Smooth muscle cell (in vitro differentiated cells): ENCODE data around the gene FAT3. TPM values are rescaled to one million over a fixed set of nuclear protein-coding genes. Genes with fewer than 3 reads are reported as not detected.

Experiments
- DNase-seq: peaks from one replicate; lab custom pipeline; 2025; ENCODE audit not compliant: unreplicated experiment; lab: John Stamatoyannopoulos, UW
- H2AFZ ChIP-seq: fragments of 200-600 bp; sonication (generic); 2 replicates; pipeline ENCODE4 v1.6.0; 2016; ENCODE audit warnings: antibody characterized with exemption, low read depth, mild to moderate bottlenecking
- H3F3A ChIP-seq: fragments of 200-600 bp; sonication (generic); 2 replicates; pipeline ENCODE4 v1.6.0; 2017; ENCODE audit warnings: antibody characterized with exemption, low read depth
- H3K27ac ChIP-seq: fragments of 200-600 bp; sonication (generic); 2 replicates; pipeline ENCODE4 v1.5.1; 2016; ENCODE audit warnings: low read depth, mild to moderate bottlenecking
- H3K27me3 ChIP-seq: fragments of 200-600 bp; sonication (generic); 2 replicates; pipeline ENCODE4 v1.6.1; 2016; ENCODE audit warnings: low read depth, mild to moderate bottlenecking
- H3K36me3 ChIP-seq: fragments of 200-600 bp; sonication (generic); 2 replicates; pipeline ENCODE4 v1.5.1; 2016; ENCODE audit warnings: low read depth
- H3K4me1 ChIP-seq: fragments of 200-600 bp; sonication (generic); 2 replicates; pipeline ENCODE4 v1.5.1; 2016; ENCODE audit warnings: low read depth
- H3K4me2 ChIP-seq: fragments of 200-600 bp; sonication (generic); 2 replicates; pipeline ENCODE4 v1.6.0; 2016; ENCODE audit warnings: mild to moderate bottlenecking
- H3K4me3 ChIP-seq: fragments of 200-600 bp; sonication (generic); 2 replicates; pipeline ENCODE4 v1.5.1; 2016; ENCODE audit warnings: mild to moderate bottlenecking
- H3K79me2 ChIP-seq: fragments of 200-600 bp; sonication (generic); 2 replicates; pipeline ENCODE4 v1.6.0; 2016; ENCODE audit warnings: low read depth, mild to moderate bottlenecking
- H3K9ac ChIP-seq: fragments of 200-600 bp; sonication (generic); 2 replicates; pipeline ENCODE4 v1.6.0; 2016; ENCODE audit warnings: low read depth
- H3K9me3 ChIP-seq: fragments of 200-600 bp; sonication (generic); replicated peaks from 2 replicates; pipeline ENCODE4 v1.5.1; 2016; ENCODE audit warnings: low read depth
- H4K20me1 ChIP-seq: fragments of 200-600 bp; sonication (generic); 2 replicates; pipeline ENCODE4 v1.6.0; 2016; ENCODE audit warnings: low read depth
- CTCF ChIP-seq: fragments of 200-600 bp; sonication (generic); IDR thresholded peaks from 2 replicates; pipeline ENCODE4 v1.5.1; 2017; ENCODE audit warnings: borderline replicate concordance, mild to moderate bottlenecking, antibody characterized with exemption; ENCODE audit not compliant: insufficient read depth, poor library complexity, severe bottlenecking
- WGBS: methylation state at CpG from one replicate; pipeline ENCODE4 v1.1.7; 2016; ENCODE audit warnings: low lambda C conversion rate; 5-methylcytosine and 5-hydroxymethylcytosine counted together
- polyA plus RNA-seq: library from polyadenylated mRNA; unstranded; fragments of >200 nt; fragmentation: Nextera tagmentation; extraction: Ambion mirVana; gene quantifications from 2 replicates; pipeline ENCODE4 v1.2.1, GENCODE V29; 2016
- total RNA-seq: library from RNA; depleted of rRNA; stranded (reverse); fragments of >200 nt; gene quantifications from 2 replicates; pipeline ENCODE4 v1.2.3, GENCODE V29; 2014

Gene FAT3
- total and polyA plus RNA-seq, 2 experiments from 2014 or later = 0.03 to 2.5 TPM

DNA sequence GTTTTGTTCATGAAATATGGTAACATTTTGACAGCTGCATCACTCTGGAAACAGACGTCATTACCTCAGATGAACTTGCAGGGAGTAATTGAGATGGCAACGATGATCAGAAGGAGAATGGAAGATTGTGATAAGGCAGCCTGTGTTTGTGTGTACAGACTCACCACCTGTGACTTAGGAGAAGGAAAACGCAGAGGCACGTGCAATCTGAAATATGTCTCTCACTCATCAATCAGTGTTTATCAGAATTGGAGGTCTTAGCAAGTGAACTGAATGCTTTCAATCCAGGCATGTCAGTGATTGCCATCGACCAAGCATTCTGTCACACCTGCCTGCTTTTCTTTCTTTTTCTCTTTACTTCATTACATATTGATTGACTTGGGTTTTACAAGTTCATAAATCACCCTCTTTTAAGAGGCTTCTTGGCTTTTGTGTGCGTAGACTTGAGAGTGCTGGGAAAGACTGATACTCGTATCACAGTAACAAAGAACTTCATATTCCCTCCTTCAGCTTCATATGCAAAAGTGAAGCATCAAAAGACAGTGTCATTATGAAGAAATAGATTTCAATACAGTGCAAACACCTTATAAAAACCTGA lies 24.6 kb downstream of the FAT3 start:
- H3K4me1 ChIP-seq = peaks cover 8% of the 10 kb centered on the region
- no peak for DNase-seq
- H2AFZ ChIP-seq = no peak overlapping the region
- TF ChIP-seq CTCF = no peak
- H3K9me3 ChIP-seq = no peaks in the 10 kb centered on the region
- no peak overlapping the region for H3K4me2 ChIP-seq
- 81% methylated on average over 7 of the region's 7 CpGs for WGBS
- H3K27me3 ChIP-seq = no peaks in the 10 kb centered on the region
- H3K4me3 ChIP-seq = no peak overlapping the region
- no peaks in the 10 kb centered on the region for H3F3A ChIP-seq
- H3K79me2 ChIP-seq = no peaks in the 10 kb centered on the region
- H3K9ac ChIP-seq = no peak overlapping the region
- H3K27ac ChIP-seq = no peak overlapping the region
- no peaks in the 10 kb centered on the region for H3K36me3 ChIP-seq
- no peaks in the 10 kb centered on the region for H4K20me1 ChIP-seq

- DNase-seq = no peak
- Histone ChIP-seq H3F3A (no peaks in the 10 kb centered on the region), H3K79me2 (no peaks in the 10 kb centered on the region), H3K4me1 (peaks cover 8% of the 10 kb centered on the region), H3K4me3 (no peak overlapping the region), H4K20me1 (no peaks in the 10 kb centered on the region), H2AFZ (no peak overlapping the region), H3K36me3 (no peaks in the 10 kb centered on the region), H3K9ac (no peak overlapping the region), H3K27me3 (no peaks in the 10 kb centered on the region), H3K4me2 (no peak overlapping the region), H3K9me3 (no peaks in the 10 kb centered on the region), H3K27ac (peak overlapping the region; percentile 44)
- 27% methylated on average over 1 of the region's 1 CpG for WGBS
- no peak for TF ChIP-seq CTCF
These were observed 27.4 kb downstream of the FAT3 start for GRCh38 chr11:92251980-92252379.

- H3F3A ChIP-seq = no peaks in the 10 kb centered on the region
- no peaks in the 10 kb centered on the region for H3K27me3 ChIP-seq
- DNase-seq = no peak
- H3K9me3 ChIP-seq = no peaks in the 10 kb centered on the region
- H3K36me3 ChIP-seq = no peaks in the 10 kb centered on the region
- no peak overlapping the region for H3K27ac ChIP-seq
- no peaks in the 10 kb centered on the region for H4K20me1 ChIP-seq
- H3K4me2 ChIP-seq = peak overlapping the region; percentile 1
- H2AFZ ChIP-seq = no peak overlapping the region
- no peak overlapping the region for H3K9ac ChIP-seq
- no peak for TF ChIP-seq CTCF
- WGBS = 72% methylated on average over 1 of the region's 1 CpG
- H3K79me2 ChIP-seq = no peaks in the 10 kb centered on the region
- peaks cover 8% of the 10 kb centered on the region for H3K4me1 ChIP-seq
- H3K4me3 ChIP-seq = no peak overlapping the region
These were observed 28.8 kb downstream of the FAT3 start for GRCh38 chr11:92253421-92253820.

GRCh38 chr11:92253945-92254344 lies 29.3 kb downstream of the FAT3 start:
- Histone ChIP-seq H3K4me1 (peaks cover 8% of the 10 kb centered on the region), H3K36me3 (no peaks in the 10 kb centered on the region), H3K27me3 (no peaks in the 10 kb centered on the region), H3K27ac (no peak overlapping the region), H2AFZ (no peak overlapping the region), H3K4me3 (no peak overlapping the region), H3K4me2 (peak overlapping the region; percentile 1), H3K9ac (no peak overlapping the region), H3K9me3 (no peaks in the 10 kb centered on the region), H3F3A (no peaks in the 10 kb centered on the region), H4K20me1 (no peaks in the 10 kb centered on the region), H3K79me2 (no peaks in the 10 kb centered on the region)
- DNase-seq = no peak
- no peak for TF ChIP-seq CTCF
- 47% methylated on average over 4 of the region's 4 CpGs for WGBS
